HEK293 (cell line): ENCODE measurements around the gene ACRBP.

Source experiments
- BCL11A ChIP-seq: fragments of 450-650 bp; formaldehyde crosslinking; IDR thresholded peaks from 2 replicates; pipeline ENCODE4 v1.5.1; 2016; ENCODE audit warnings: low read depth, missing biosample characterization, missing genetic modification characterization
- CTCF ChIP-seq: fragments of 450-650 bp; formaldehyde crosslinking; IDR thresholded peaks from 2 replicates; pipeline ENCODE4 v1.5.1; 2016; ENCODE audit warnings: missing biosample characterization, missing genetic modification characterization
- GLI4 ChIP-seq: fragments of 450-650 bp; formaldehyde crosslinking; IDR thresholded peaks from 2 replicates; pipeline ENCODE4 v1.5.1; 2016; ENCODE audit warnings: missing biosample characterization, missing genetic modification characterization
- GLIS2 ChIP-seq: fragments of 450-650 bp; formaldehyde crosslinking; IDR thresholded peaks from 2 replicates; pipeline ENCODE4 v1.5.1; 2016; ENCODE audit warnings: missing biosample characterization, missing genetic modification characterization
- HOXD13 ChIP-seq: sonication (generic); formaldehyde crosslinking; IDR thresholded peaks from 2 replicates; pipeline ENCODE4 v1.8.0; 2022; ENCODE audit warnings: missing genetic modification reagents, borderline replicate concordance
- KLF16 ChIP-seq: fragments of 450-650 bp; formaldehyde crosslinking; IDR thresholded peaks from 2 replicates; pipeline ENCODE4 v1.5.1; 2017; ENCODE audit warnings: missing biosample characterization, missing genetic modification characterization
- KLF17 ChIP-seq: fragments of 450-650 bp; formaldehyde crosslinking; IDR thresholded peaks from 2 replicates; pipeline ENCODE4 v1.5.1; 2016; ENCODE audit warnings: missing biosample characterization, missing genetic modification characterization
- SP3 ChIP-seq: fragments of 450-650 bp; formaldehyde crosslinking; IDR thresholded peaks from 2 replicates; pipeline ENCODE4 v1.5.1; 2016; ENCODE audit warnings: missing biosample characterization, missing genetic modification characterization
- ZBTB21 ChIP-seq: fragments of 450-650 bp; formaldehyde crosslinking; IDR thresholded peaks from 2 replicates; pipeline ENCODE4 v1.5.1; 2017; ENCODE audit warnings: missing biosample characterization, missing genetic modification characterization
- ZNF184 ChIP-seq: fragments of 450-650 bp; IDR thresholded peaks from 2 replicates; pipeline ENCODE4 v1.5.1; 2018; ENCODE audit warnings: missing biosample characterization, mild to moderate bottlenecking, missing genetic modification characterization
- ZNF324 ChIP-seq: fragments of 450-650 bp; formaldehyde crosslinking; IDR thresholded peaks from 2 replicates; pipeline ENCODE4 v1.5.1; 2016; ENCODE audit warnings: missing biosample characterization, missing genetic modification characterization
- ZNF341 ChIP-seq: fragments of 450-650 bp; formaldehyde crosslinking; IDR thresholded peaks from 2 replicates; pipeline ENCODE4; 2016; ENCODE audit warnings: low read depth, missing biosample characterization, missing genetic modification characterization
- ZNF350 ChIP-seq: fragments of 450-650 bp; formaldehyde crosslinking; IDR thresholded peaks from 2 replicates; pipeline ENCODE4 v1.5.0; 2017; ENCODE audit warnings: missing biosample characterization, mild to moderate bottlenecking, missing genetic modification characterization
- ZNF423 ChIP-seq: fragments of 450-650 bp; formaldehyde crosslinking; IDR thresholded peaks from 2 replicates; pipeline ENCODE4 v1.5.1; 2016; ENCODE audit warnings: missing biosample characterization, missing genetic modification characterization
- ZNF561 ChIP-seq: fragments of 450-650 bp; IDR thresholded peaks from 2 replicates; pipeline ENCODE4 v1.5.1; 2018; ENCODE audit warnings: missing biosample characterization, missing genetic modification characterization, borderline replicate concordance
- ZNF654 ChIP-seq: fragments of 450-650 bp; formaldehyde crosslinking; IDR thresholded peaks from 2 replicates; pipeline ENCODE4 v1.5.1; 2016; ENCODE audit warnings: low read depth, missing biosample characterization, missing genetic modification characterization
- ZNF701 ChIP-seq: fragments of 450-650 bp; formaldehyde crosslinking; IDR thresholded peaks from 2 replicates; pipeline ENCODE4 v1.5.1; 2016; ENCODE audit warnings: missing biosample characterization, missing genetic modification characterization
- ZNF707 ChIP-seq: fragments of 450-650 bp; formaldehyde crosslinking; IDR thresholded peaks from 2 replicates; pipeline ENCODE4 v1.5.1; 2016; ENCODE audit warnings: missing biosample characterization, missing genetic modification characterization
- ZNF76 ChIP-seq: fragments of 450-650 bp; formaldehyde crosslinking; IDR thresholded peaks from 2 replicates; pipeline ENCODE4; 2016; ENCODE audit warnings: low read depth, missing biosample characterization, missing genetic modification characterization, borderline replicate concordance
- ZNF792 ChIP-seq: fragments of 450-650 bp; formaldehyde crosslinking; IDR thresholded peaks from 2 replicates; pipeline ENCODE4 v1.5.1; 2016; ENCODE audit warnings: missing biosample characterization, missing genetic modification characterization
- ZNF837 ChIP-seq: fragments of 450-650 bp; formaldehyde crosslinking; IDR thresholded peaks from 2 replicates; pipeline ENCODE4 v1.5.1; 2016; ENCODE audit warnings: missing biosample characterization, missing genetic modification characterization
- TF ChIP-seq, protein P1 (sequence below): fragments of 450-650 bp; formaldehyde crosslinking; IDR thresholded peaks from 2 replicates; pipeline ENCODE4 v1.5.1; 2016; ENCODE audit warnings: missing biosample characterization, missing genetic modification characterization
- TF ChIP-seq, protein P2 (sequence below): fragments of 450-650 bp; formaldehyde crosslinking; IDR thresholded peaks from 2 replicates; pipeline ENCODE4 v1.5.1; 2016; ENCODE audit warnings: missing biosample characterization, missing genetic modification characterization
- TF ChIP-seq, protein P3 (sequence below): fragments of 450-650 bp; formaldehyde crosslinking; IDR thresholded peaks from 2 replicates; pipeline ENCODE4 v1.5.1; 2017; ENCODE audit warnings: missing biosample characterization, missing genetic modification characterization
- TF ChIP-seq, protein P4 (sequence below): fragments of 450-650 bp; formaldehyde crosslinking; IDR thresholded peaks from 2 replicates; pipeline ENCODE4 v1.5.1; 2016; ENCODE audit warnings: missing biosample characterization, missing genetic modification characterization

ACRBP gene

DNA sequence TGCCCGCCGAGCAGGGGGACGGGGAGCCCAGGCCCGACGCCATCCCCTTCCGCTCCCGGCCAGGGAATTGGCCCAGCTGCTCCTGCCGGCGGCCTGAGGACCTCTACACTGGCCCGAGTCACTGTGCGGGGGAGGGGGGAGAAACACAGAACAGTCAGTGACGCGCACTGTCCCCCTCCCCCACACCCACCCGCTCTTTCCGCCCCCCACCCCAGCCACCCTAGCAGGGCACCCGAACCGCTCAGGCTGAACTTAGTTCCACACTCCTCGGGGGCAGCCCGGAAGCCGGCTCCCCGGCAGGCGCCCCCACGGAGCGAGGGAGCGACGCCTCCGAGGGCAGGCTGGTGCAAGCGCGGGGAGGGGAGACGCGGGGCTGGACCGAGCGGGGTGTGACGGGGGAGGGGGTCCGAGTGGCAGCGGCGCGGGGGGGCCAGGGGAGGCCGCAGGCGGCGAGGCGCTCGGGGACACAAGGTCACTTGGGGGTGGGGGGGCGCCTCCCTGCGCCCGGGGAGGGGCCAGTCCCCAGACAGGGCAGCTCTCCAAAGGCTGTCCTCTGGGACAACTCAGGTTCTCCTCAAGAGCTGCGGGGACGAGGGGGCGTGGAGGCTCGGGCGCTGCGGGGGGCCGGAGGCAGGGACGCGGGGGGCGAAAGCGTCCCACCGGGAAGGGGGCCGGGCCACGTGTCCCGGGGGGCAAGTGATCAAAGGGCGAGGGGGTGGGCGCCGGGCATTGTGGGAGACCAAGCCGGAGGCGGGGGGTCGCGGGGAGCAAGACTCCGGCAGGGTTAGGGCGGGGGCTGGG, 40.7 kb downstream of the ACRBP start (continued):
- TF ChIP-seq, protein P1, sequence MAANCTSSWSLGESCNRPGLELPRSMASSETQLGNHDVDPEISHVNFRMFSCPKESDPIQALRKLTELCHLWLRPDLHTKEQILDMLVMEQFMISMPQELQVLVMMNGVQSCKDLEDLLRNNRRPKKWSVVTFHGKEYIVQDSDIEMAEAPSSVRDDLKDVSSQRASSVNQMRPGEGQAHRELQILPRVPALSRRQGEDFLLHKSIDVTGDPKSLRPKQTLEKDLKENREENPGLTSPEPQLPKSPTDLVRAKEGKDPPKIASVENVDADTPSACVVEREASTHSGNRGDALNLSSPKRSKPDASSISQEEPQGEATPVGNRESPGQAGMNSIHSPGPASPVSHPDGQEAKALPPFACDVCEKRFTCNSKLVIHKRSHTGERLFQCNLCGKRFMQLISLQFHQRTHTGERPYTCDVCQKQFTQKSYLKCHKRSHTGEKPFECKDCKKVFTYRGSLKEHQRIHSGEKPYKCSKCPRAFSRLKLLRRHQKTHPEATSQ: no peak
- no peak for TF ChIP-seq GLI4 (tag by site-specific recombination)
- no peak for TF ChIP-seq ZNF350 (tag by site-specific recombination)
- TF ChIP-seq CTCF (tag by site-specific recombination): no peak
- TF ChIP-seq, protein P2, sequence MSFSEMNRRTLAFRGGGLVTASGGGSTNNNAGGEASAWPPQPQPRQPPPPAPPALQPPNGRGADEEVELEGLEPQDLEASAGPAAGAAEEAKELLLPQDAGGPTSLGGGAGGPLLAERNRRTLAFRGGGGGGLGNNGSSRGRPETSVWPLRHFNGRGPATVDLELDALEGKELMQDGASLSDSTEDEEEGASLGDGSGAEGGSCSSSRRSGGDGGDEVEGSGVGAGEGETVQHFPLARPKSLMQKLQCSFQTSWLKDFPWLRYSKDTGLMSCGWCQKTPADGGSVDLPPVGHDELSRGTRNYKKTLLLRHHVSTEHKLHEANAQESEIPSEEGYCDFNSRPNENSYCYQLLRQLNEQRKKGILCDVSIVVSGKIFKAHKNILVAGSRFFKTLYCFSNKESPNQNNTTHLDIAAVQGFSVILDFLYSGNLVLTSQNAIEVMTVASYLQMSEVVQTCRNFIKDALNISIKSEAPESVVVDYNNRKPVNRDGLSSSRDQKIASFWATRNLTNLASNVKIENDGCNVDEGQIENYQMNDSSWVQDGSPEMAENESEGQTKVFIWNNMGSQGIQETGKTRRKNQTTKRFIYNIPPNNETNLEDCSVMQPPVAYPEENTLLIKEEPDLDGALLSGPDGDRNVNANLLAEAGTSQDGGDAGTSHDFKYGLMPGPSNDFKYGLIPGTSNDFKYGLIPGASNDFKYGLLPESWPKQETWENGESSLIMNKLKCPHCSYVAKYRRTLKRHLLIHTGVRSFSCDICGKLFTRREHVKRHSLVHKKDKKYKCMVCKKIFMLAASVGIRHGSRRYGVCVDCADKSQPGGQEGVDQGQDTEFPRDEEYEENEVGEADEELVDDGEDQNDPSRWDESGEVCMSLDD (tag by site-specific recombination): no peak; the same call in 1 of the 2 replicates
- no peak for TF ChIP-seq ZNF324 (tag by site-specific recombination)
- no peak for TF ChIP-seq KLF17 (tag by site-specific recombination)
- TF ChIP-seq ZNF341: peak; percentile 76
- peak; percentile 96 for TF ChIP-seq GLIS2 (tag by site-specific recombination)
- no peak for TF ChIP-seq ZNF654 (tag by site-specific recombination)
- peak; percentile 81; the same call in 1 of the 2 replicates for TF ChIP-seq ZNF76 (tag by site-specific recombination)
- no peak for TF ChIP-seq ZNF837 (tag by site-specific recombination)
- peak; percentile 20; the same call in 1 of the 2 replicates for TF ChIP-seq ZBTB21 (tag by site-specific recombination)
- TF ChIP-seq, protein P3, sequence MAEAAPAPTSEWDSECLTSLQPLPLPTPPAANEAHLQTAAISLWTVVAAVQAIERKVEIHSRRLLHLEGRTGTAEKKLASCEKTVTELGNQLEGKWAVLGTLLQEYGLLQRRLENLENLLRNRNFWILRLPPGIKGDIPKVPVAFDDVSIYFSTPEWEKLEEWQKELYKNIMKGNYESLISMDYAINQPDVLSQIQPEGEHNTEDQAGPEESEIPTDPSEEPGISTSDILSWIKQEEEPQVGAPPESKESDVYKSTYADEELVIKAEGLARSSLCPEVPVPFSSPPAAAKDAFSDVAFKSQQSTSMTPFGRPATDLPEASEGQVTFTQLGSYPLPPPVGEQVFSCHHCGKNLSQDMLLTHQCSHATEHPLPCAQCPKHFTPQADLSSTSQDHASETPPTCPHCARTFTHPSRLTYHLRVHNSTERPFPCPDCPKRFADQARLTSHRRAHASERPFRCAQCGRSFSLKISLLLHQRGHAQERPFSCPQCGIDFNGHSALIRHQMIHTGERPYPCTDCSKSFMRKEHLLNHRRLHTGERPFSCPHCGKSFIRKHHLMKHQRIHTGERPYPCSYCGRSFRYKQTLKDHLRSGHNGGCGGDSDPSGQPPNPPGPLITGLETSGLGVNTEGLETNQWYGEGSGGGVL: peak; percentile 60; the same call in 1 of the 2 replicates
- TF ChIP-seq SP3 (tag by site-specific recombination): no peak
- peak; percentile 66 for TF ChIP-seq ZNF423 (tag by site-specific recombination)
- TF ChIP-seq ZNF707 (tag by site-specific recombination): no peak
- TF ChIP-seq KLF16 (tag by site-specific recombination): 0 out of 2 replicates have a peak, but pooled peaks have one; percentile 12
- no peak for TF ChIP-seq ZNF184 (tag by site-specific recombination)
- TF ChIP-seq ZNF701: no peak
- TF ChIP-seq, protein P4, sequence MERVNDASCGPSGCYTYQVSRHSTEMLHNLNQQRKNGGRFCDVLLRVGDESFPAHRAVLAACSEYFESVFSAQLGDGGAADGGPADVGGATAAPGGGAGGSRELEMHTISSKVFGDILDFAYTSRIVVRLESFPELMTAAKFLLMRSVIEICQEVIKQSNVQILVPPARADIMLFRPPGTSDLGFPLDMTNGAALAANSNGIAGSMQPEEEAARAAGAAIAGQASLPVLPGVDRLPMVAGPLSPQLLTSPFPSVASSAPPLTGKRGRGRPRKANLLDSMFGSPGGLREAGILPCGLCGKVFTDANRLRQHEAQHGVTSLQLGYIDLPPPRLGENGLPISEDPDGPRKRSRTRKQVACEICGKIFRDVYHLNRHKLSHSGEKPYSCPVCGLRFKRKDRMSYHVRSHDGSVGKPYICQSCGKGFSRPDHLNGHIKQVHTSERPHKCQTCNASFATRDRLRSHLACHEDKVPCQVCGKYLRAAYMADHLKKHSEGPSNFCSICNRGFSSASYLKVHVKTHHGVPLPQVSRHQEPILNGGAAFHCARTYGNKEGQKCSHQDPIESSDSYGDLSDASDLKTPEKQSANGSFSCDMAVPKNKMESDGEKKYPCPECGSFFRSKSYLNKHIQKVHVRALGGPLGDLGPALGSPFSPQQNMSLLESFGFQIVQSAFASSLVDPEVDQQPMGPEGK (tag by site-specific recombination): peak; percentile 42; the same call in 1 of the 2 replicates
- no peak for TF ChIP-seq HOXD13
- TF ChIP-seq ZNF792 (tag by site-specific recombination): no peak
- no peak for TF ChIP-seq ZNF561 (tag by site-specific recombination)
- no peak for TF ChIP-seq BCL11A (tag by site-specific recombination)
